HG02642 (cell line): ENCODE measurements around the gene UBA1.
A peak's percentile ranks its signal among the peaks of the same experiment; 100 is the strongest.

ENCODE experiments used
- ATAC-seq: cut with Tn5 transposase; IDR thresholded peaks from one replicate; pipeline ENCODE4 v1.9.1; 2021; ENCODE audit warnings: mild to moderate bottlenecking; ENCODE audit not compliant: unreplicated experiment, poor library complexity

The UBA1 gene

GRCh38 chrX:47226531-47227333 is 33.1 kb downstream of the UBA1 start:
- no peak for ATAC-seq

DNA sequence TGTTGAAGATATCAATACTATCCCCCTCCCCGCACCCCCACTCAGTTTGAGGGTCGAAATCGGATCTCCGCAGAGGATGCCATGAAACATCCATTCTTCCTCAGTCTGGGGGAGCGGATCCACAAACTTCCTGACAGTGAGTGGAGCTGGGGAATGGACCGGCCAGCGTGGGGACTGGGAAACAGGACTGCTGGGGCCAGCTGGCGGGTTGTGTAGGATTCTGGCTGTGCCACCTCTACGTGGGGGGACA is 33.6 kb downstream of the UBA1 start:
- ATAC-seq, result no peak

- ATAC-seq, result no peak
These were observed 35.1 kb downstream of the UBA1 start for GRCh38 chrX:47228550-47229270.

DNA sequence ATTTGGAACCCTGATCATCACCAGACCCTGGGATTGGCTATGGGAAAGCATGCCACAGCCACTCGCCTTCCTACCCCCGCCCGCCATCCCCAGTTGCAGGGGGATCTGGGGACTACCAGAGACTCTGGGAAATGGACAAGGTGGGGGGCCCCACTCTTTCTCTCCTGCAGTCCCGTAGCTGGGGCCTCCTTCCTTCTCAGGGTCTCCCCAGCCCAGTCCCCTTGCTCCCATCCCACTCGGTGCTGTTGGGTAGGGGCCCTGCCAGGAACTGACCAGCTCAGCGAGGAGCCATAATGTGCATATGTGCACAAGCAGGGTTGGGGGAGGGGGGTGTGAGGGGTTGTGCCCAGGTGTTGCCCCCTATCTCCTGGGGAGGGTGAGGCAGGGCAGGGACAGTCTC is 35.8 kb downstream of the UBA1 start:
- ATAC-seq, result no peak

DNA sequence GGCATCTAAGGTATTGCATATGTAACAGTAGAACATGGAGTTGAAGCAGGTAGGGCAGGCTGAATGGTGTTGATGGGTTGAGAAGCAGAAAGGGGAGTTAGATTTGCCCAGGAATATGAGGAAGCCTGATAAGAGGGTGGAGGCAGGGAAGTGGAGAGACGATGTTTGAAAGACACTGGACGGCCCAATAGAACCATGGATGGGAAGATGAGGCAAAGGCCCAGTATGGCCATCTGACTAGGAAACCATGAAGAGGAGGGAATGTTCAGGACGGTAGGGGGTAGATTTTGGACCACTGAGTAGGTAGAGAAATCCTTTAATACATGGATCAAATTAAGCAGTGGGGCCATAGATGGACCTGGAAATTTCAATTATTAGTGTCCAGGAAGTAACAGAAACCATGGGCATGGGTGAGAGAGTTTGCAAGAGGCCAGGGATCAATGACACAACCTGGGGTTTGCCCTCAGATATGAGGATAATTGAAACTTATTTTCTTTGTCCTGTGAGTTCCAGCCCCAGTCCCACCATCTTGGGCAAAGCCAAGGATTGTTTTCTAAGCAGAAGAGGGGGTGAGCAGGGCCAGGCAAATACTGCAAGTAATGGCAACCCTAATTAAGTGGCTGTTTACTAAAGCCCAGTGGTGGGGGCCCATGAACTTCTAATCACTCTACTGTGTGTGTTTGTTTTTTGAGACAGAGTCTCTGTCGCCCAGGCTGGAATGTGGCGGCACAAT is 36.7 kb downstream of the UBA1 start:
- ATAC-seq, result no peak

DNA sequence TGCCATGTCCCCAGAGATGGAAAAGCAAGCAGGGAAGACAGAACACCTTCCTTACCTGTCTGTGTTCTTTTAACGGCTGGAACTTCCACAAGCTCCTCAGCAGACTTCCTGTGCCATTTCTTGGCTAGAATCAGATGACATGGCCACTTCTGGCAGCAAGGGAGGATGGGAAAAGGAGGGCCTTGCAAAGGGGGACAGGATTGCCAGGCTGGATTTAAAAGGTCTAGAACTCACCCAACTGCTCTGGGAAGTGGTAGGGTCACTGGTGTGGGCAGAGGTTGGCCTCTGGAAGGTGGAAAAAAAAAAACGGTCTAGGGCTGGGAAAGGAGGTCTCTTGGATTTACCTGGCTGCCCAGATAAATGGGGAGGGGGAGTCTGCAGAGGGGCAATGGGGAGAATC is 37.5 kb downstream of the UBA1 start:
- no peak for ATAC-seq

- no peak for ATAC-seq
These were observed 38.7 kb downstream of the UBA1 start for GRCh38 chrX:47232197-47232802.

DNA sequence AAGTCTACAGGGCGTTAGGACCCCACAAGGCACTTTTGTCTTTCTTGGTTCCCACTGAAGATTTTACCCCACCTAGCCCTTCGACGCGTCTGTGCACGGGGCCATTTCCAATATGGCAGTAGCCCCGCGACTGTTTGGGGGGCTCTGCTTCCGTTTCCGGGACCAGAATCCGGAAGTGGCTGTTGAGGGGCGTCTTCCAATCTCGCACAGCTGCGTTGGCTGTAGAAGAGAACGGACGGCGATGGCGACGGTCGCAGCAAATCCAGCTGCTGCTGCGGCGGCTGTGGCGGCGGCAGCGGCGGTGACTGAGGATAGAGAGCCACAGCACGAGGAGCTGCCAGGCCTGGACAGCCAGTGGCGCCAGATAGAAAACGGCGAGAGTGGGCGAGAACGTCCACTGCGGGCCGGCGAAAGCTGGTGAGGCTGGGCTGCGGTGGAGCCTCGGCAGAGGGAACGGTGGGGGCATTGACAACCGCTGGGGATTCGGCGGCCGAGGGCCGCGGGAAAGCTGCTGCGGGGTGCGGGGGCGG is 39.2 kb downstream of the UBA1 start, which contains the start of gene USP11:
TSS of gene USP11 (plus strand) at position 207 of the 530 bp plus-strand sequence. CDS start at position 242, 35 bp downstream.
- ATAC-seq, result peak; percentile 9

GRCh38 chrX:47233333-47234113 is 39.9 kb downstream of the UBA1 start:
- ATAC-seq, result peak; percentile 91

DNA sequence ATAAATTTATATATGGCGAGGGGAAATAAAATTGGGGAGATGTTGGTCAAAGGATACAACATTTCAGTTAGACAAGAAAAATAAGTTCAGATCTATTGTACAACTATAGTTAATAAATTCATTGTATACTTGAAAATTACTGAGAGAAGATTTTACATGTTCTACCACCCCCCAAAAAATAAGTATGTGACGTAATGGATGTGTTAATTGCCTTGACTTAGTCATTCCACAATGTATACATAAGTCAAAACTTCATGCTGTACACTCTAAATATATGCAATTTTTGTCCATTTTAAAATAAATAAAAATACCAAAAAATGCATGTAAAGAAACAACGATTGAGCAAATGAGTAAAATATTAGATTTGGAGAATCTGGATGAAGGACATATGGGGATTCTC is 41.0 kb downstream of the UBA1 start:
- ATAC-seq, result no peak

DNA sequence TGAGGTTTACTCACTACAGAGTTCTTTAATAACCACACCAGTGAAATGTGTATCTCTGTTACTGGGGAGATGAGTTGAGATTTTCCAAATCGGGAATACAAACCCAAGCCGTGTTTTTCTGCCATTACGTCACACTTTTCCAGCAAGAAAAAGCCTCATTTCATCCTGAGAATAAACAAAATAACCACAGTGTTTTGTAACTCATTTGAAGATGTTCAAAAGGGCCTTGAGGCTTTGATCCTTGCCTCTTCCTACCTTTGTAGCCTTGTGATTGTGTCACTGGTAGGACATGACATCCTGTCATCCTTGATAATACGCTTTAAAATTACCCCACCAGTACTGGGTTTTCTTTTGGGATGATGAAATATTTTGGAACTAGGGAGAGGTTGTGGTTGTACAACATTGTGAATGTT is 42.1 kb downstream of the UBA1 start:
- ATAC-seq, result no peak

- ATAC-seq, result no peak
These were observed 45.6 kb downstream of the UBA1 start for GRCh38 chrX:47239199-47239598.

DNA sequence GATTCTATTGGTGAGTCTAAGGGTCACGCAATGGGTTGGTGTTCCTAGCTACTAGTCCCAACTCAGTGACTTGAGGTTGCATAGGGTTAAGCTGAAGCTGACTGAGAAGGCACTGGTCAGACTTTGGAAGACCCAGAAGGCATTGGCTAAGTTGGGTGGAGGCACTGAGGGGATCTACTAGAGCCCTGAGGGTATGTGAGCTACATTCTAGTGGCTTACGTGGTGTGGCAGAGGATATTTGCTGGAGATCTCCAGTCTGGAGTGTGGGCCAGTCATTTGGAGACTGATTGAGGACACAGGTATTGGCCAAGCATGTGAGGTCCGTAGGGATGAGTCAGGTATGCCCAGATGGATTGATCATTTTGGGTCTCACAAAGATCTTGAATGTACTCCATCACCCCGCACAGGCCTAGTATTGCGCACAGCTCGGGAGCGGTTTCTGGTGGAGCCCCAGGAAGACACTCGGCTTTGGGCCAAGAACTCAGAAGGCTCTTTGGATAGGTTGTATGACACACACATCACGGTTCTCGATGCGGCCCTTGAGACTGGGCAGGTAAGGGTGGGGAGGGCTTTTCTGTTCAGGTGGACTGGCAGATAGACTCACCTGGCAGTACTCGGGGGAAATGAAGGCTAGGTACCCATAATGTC is 46.4 kb downstream of the UBA1 start:
- no peak for ATAC-seq

GRCh38 chrX:47240619-47241018 is 47.0 kb downstream of the UBA1 start:
- no peak for ATAC-seq

- ATAC-seq, result no peak
These were observed 47.8 kb downstream of the UBA1 start for GRCh38 chrX:47241201-47242011.

GRCh38 chrX:47242321-47242720 is 48.7 kb downstream of the UBA1 start:
- no peak for ATAC-seq

GRCh38 chrX:47243351-47243750 is 49.7 kb downstream of the UBA1 start:
- ATAC-seq, result no peak

GRCh38 chrX:47244676-47245075 is 51.0 kb downstream of the UBA1 start:
- ATAC-seq, result no peak

GRCh38 chrX:47245156-47245555 is 51.5 kb downstream of the UBA1 start:
- no peak for ATAC-seq
